ENCODE results near the gene IRF6. TPM values are rescaled to one million over a fixed set of nuclear protein-coding genes. Genes with fewer than 3 reads are reported as not detected.

Gene IRF6
- total and polyA plus RNA-seq, 2 donors (not counting 1 experiment from before 2014, with no cell fraction given) = 0.66 to 1.00 TPM

DNA sequence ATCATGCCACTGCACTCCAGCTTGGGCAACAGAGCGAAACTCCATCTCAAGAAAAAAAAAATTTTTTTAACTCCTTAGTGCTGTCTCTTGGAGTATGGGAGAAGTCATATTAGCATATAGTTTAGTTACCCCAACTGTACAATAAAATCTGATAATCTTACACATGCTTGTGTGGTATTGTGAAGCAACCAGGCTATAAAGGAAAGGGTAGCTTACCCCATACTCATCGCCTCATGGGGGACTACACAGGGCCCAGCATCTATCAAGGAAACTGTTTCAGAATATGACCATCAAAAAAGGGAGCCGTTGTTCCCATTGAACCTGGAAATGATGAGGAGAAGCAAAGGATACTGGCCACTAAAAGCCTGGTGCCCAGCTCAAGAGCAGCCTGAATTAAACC lies 53.1 kb downstream of the IRF6 start:
- Histone ChIP-seq H4K20me1 (ENCODE audit: control insufficient read depth, extremely low read depth, insufficient read depth, low read length) (no peaks in the 10 kb centered on the region), H3K27ac (ENCODE audit: insufficient read depth, low read length) (no peak overlapping the region), H3K36me3 (ENCODE audit: control insufficient read depth, insufficient read depth, low read length) (no peaks in the 10 kb centered on the region), H3K9ac (ENCODE audit: insufficient read depth, low read length) (no peak overlapping the region), H3K9me3 (ENCODE audit: control insufficient read depth, insufficient read depth, low read depth, low read length) (no peaks in the 10 kb centered on the region), H3K4me1 (ENCODE audit: control insufficient read depth, extremely low read depth, insufficient read depth, low read length) (no peaks in the 10 kb centered on the region), H3K4me3 (replicated peaks in 1 of 4; ENCODE audit: control extremely low read depth in 1 of 4, insufficient read depth in 1 of 4, low read depth in 3 of 4, low read length in 4 of 4) (no peak overlapping the region), H2AFZ (ENCODE audit: low read length) (no peak overlapping the region), H3K27me3 (ENCODE audit: control insufficient read depth, insufficient read depth, low read length) (peaks cover 5% of the 10 kb centered on the region), H3K4me2 (ENCODE audit: extremely low read depth, insufficient read depth, low read length) (no peak overlapping the region), H3K79me2 (ENCODE audit: control insufficient read depth, insufficient read depth, low read length) (no peaks in the 10 kb centered on the region)
- TF ChIP-seq, protein P1, sequence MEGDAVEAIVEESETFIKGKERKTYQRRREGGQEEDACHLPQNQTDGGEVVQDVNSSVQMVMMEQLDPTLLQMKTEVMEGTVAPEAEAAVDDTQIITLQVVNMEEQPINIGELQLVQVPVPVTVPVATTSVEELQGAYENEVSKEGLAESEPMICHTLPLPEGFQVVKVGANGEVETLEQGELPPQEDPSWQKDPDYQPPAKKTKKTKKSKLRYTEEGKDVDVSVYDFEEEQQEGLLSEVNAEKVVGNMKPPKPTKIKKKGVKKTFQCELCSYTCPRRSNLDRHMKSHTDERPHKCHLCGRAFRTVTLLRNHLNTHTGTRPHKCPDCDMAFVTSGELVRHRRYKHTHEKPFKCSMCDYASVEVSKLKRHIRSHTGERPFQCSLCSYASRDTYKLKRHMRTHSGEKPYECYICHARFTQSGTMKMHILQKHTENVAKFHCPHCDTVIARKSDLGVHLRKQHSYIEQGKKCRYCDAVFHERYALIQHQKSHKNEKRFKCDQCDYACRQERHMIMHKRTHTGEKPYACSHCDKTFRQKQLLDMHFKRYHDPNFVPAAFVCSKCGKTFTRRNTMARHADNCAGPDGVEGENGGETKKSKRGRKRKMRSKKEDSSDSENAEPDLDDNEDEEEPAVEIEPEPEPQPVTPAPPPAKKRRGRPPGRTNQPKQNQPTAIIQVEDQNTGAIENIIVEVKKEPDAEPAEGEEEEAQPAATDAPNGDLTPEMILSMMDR (conservative IDR thresholded peaks at IDR 0.05 in 1 of 2, IDR thresholded peaks at IDR 0.05 in 1 of 2; ENCODE audit: low read depth in 1 of 2, low read length in 2 of 2) = no peak
- no peak for TF ChIP-seq EZH2 (IDR thresholded peaks at IDR 0.05; ENCODE audit: low read length, missing control alignments)
- no peak for DNase-seq (ENCODE audit: low read depth in 2 of 2)

DNA sequence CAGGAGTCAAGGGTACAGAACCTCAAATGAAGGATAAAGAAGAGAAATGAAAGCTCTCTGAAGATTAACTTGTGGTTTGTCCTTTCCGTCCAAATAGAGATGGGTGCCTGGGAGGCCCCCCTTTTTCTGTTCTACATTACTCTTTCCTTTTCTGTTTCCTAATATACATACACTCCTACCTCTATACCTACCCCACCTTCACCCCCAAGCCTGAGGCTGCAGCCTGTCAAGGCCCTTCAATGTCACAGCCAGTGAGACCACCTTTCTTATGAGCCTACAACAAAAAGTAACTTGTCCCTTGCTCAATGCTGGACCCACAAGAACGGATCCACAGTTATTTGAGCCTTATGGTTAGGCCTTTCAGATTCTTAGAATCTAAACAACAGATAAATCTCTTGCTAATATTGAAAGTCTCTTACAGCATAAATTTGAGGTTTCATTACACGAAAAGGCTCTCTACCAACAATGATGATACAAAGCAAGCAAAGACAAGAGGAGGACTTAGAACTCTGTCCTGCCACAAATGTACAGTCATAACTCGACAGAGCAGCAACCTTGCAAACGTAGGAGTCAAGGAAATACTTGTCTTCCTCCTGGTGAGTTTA lies 54.2 kb downstream of the IRF6 start:
- Histone ChIP-seq H2AFZ (ENCODE audit: low read length) (no peak overlapping the region), H3K9me3 (ENCODE audit: control insufficient read depth, insufficient read depth, low read depth, low read length) (no peaks in the 10 kb centered on the region)
- no peak for DNase-seq (ENCODE audit: low read depth in 2 of 2)

DNA sequence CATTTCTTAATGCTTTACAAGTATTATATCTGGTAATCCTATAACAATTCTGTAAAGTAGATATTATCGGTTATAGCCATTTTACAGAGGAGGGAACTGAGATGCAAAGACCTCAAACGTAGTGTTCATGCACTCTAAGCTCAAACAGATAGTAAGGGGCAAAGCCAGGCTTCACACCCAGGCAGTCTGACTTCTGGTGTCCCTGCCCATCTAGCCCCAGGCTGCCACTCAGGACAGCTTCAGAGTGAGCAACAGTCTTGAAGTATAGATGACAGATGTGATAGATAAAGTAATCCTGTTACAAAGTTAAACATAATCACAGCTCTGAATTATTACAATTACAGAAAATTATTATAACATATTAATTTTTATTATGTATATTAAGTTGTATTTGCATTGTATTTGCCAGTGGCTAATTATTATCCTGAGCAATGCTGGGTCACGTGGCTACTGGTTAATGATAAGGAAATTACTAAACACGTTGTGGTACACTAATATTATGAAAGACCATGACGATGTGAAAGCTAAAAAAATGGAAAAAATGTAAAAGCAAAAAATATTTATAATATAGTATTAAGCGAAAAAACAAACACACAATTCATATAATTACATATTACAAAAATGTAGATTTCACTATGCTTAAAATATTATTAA lies 56.1 kb downstream of the IRF6 start:
- no peak for DNase-seq (ENCODE audit: low read depth in 2 of 2)
- no peak overlapping the region for H2AFZ ChIP-seq (ENCODE audit: low read length)

More for the DNA sequence above, 54.2 kb downstream of the IRF6 start:
- Histone ChIP-seq H3K9ac (ENCODE audit: insufficient read depth, low read length) (no peak overlapping the region), H3K79me2 (ENCODE audit: control insufficient read depth, insufficient read depth, low read length) (no peaks in the 10 kb centered on the region), H3K27me3 (ENCODE audit: control insufficient read depth, insufficient read depth, low read length) (no peaks in the 10 kb centered on the region), H3K4me2 (ENCODE audit: extremely low read depth, insufficient read depth, low read length) (no peak overlapping the region), H3K4me3 (replicated peaks in 1 of 4; ENCODE audit: control extremely low read depth in 1 of 4, insufficient read depth in 1 of 4, low read depth in 3 of 4, low read length in 4 of 4) (no peak overlapping the region), H3K4me1 (ENCODE audit: control insufficient read depth, extremely low read depth, insufficient read depth, low read length) (no peaks in the 10 kb centered on the region), H3K36me3 (ENCODE audit: control insufficient read depth, insufficient read depth, low read length) (no peaks in the 10 kb centered on the region), H3K27ac (ENCODE audit: insufficient read depth, low read length) (no peak overlapping the region), H4K20me1 (ENCODE audit: control insufficient read depth, extremely low read depth, insufficient read depth, low read length) (no peaks in the 10 kb centered on the region)
- TF ChIP-seq EZH2 (IDR thresholded peaks at IDR 0.05; ENCODE audit: low read length, missing control alignments) = no peak
- TF ChIP-seq, protein P1 (conservative IDR thresholded peaks at IDR 0.05 in 1 of 2, IDR thresholded peaks at IDR 0.05 in 1 of 2; ENCODE audit: low read depth in 1 of 2, low read length in 2 of 2) = no peak

More for the DNA sequence above, 56.1 kb downstream of the IRF6 start:
- Histone ChIP-seq H3K4me2 (ENCODE audit: extremely low read depth, insufficient read depth, low read length) (no peak overlapping the region), H3K36me3 (ENCODE audit: control insufficient read depth, insufficient read depth, low read length) (no peaks in the 10 kb centered on the region), H3K9me3 (ENCODE audit: control insufficient read depth, insufficient read depth, low read depth, low read length) (no peaks in the 10 kb centered on the region), H3K4me3 (replicated peaks in 1 of 4; ENCODE audit: control extremely low read depth in 1 of 4, insufficient read depth in 1 of 4, low read depth in 3 of 4, low read length in 4 of 4) (no peak overlapping the region), H3K79me2 (ENCODE audit: control insufficient read depth, insufficient read depth, low read length) (no peaks in the 10 kb centered on the region), H3K4me1 (ENCODE audit: control insufficient read depth, extremely low read depth, insufficient read depth, low read length) (no peaks in the 10 kb centered on the region), H3K27me3 (ENCODE audit: control insufficient read depth, insufficient read depth, low read length) (no peaks in the 10 kb centered on the region), H3K27ac (ENCODE audit: insufficient read depth, low read length) (no peak overlapping the region), H3K9ac (ENCODE audit: insufficient read depth, low read length) (no peak overlapping the region), H4K20me1 (ENCODE audit: control insufficient read depth, extremely low read depth, insufficient read depth, low read length) (no peaks in the 10 kb centered on the region)
- TF ChIP-seq, protein P1 (conservative IDR thresholded peaks at IDR 0.05 in 1 of 2, IDR thresholded peaks at IDR 0.05 in 1 of 2; ENCODE audit: low read depth in 1 of 2, low read length in 2 of 2) = no peak
- TF ChIP-seq EZH2 (IDR thresholded peaks at IDR 0.05; ENCODE audit: low read length, missing control alignments) = no peak

Measured in fibroblast of lung (primary cell).